DLD1 (cell line): Measurements from ENCODE around the gene SCAPER.
"Not testable (repeated sequence)": the region's sequence is repeated elsewhere in the genome, so short reads cannot be mapped to it uniquely, and the experiment has no call there.

Experiments
- in situ Hi-C: cut with HindIII; loops from 2 replicates; pipeline ENCODE4 v1.10.0; 2017; ENCODE audit warnings: low sequenced_read_pairs

Gene SCAPER

GRCh38 chr15:76440441-76440840, 464.7 kb downstream of the SCAPER start:
- in situ Hi-C loops, result no loop called here

DNA sequence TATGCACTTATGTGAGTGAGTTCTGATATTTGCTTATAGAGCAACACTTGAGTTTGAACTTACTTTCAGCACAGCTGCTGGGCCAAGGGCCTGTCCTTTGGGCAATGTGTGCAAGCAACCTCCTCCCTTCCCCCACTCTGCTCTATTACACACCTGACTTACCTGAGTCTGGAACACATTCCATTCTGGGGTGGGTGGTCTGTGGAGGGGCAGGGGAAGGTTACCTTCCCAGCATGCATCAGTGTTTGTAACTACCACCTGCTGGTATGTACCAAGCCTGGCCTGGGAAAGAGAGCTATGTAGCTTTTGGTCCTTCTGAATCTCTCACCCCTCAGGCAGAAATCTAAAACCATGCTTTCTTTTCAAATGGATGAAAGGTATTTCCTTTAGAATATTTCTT, 465.6 kb downstream of the SCAPER start:
- in situ Hi-C loops, result no loop called here

- in situ Hi-C loops, result no loop called here
These were observed 471.2 kb downstream of the SCAPER start for GRCh38 chr15:76433798-76434400.

DNA sequence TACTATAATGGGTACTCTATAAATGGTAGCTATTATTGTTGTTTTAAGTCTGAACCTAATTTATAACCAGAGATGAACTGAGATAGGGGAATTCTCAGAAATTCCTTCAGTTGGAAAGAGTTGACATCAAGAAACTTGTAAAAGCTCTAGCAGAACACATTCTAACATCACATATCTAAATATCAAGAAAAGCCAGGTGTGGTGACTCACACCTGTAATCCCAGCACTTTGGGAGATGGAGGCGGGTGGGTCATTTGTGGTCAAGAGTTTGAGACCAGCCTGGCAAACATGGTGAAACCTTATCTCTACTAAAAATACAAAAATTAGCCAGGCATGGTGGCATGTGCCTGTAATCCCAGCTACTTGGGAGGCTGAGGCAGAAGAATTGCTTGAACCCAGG, 472.1 kb downstream of the SCAPER start:
- in situ Hi-C loops, result not testable (repeated sequence)

DNA sequence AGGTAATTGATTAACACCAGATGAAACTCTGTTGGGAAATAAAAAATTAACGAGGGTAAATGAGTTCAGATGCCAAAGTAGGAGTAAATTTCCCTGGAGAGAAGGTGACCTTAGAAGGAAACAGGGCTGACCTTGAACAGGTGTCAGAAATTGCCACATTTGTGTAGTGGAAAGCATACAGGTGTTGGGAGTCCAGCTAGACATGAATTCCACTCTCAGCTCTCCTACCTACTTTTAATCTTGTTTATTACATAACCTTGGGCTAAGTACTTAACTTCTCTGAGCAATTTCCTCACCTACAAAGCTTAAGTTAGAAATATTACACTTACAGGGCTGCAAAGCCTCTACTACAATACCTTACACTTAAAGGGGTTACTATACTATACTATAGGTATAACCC, 472.5 kb downstream of the SCAPER start:
- in situ Hi-C loops, result no loop called here

- in situ Hi-C loops, result no loop called here
These were observed 473.2 kb downstream of the SCAPER start for GRCh38 chr15:76431971-76432370.

- in situ Hi-C loops, result not testable (repeated sequence)
These were observed 474.4 kb downstream of the SCAPER start for GRCh38 chr15:76430711-76431110.

GRCh38 chr15:76429661-76430060, 475.5 kb downstream of the SCAPER start:
- in situ Hi-C loops, result no loop called here

- in situ Hi-C loops, result no loop called here
These were observed 478.2 kb downstream of the SCAPER start for GRCh38 chr15:76426941-76427340.

GRCh38 chr15:76418352-76419140, 486.6 kb downstream of the SCAPER start:
- in situ Hi-C loops, result no loop called here

- in situ Hi-C loops, result no loop called here
These were observed 503.9 kb downstream of the SCAPER start for GRCh38 chr15:76401285-76401684.

DNA sequence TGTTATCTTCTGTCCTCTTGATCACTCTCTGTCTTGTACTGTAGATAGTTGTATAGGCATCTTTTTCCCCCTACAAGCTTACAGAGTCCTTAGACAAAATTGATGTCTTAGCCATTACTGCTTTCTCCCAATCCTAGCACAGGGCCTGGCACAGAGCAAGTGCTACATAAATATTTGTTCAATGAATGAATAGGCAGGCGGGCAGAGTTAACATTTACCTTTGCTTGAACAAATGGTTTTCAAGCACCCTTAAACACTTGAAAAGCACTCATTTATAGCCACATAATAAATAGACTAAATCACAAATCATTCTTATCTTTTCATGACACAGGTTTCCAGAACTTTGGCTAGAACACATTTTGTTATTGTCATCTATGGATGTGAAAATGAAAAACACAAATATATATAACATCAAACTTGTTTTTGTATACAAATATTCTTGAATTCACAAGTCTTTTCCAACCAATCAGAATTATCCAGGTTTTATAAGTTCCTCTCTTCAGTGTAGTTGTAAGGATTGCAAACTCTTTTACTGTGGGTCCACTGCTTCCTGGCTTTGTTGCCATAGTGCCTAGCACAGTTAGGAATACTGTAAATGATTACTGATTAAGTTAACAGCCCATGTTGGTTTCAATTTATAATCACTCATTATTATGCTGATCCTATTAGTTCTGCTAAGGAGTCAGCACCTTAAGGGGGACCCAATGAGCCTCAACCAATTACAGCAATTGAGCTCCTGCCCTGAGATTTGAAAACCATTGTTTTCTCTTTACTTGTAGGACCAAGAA, 506.6 kb downstream of the SCAPER start:
- in situ Hi-C loops, result no loop called here

GRCh38 chr15:76393614-76394013, 511.5 kb downstream of the SCAPER start:
- in situ Hi-C loops, result no loop called here

DNA sequence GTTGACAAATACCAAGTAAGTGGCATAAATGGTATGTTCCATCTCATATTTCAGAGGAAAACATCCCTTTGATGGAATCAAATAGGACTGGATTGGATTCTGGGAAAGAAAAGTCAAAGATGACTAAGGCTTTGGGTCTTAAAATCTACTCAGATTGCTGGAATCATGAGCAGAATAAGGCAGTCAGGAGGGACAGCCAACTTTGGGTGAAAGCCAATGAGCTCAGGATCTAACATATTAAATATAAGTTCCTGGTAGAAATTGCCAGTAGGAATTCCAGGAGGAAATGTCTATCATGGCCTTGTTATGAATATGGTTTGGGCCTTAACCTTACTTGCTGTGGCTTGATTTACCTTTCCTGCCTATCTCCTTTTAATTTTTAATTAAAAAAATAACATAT, 513.3 kb downstream of the SCAPER start:
- in situ Hi-C loops, result no loop called here

DNA sequence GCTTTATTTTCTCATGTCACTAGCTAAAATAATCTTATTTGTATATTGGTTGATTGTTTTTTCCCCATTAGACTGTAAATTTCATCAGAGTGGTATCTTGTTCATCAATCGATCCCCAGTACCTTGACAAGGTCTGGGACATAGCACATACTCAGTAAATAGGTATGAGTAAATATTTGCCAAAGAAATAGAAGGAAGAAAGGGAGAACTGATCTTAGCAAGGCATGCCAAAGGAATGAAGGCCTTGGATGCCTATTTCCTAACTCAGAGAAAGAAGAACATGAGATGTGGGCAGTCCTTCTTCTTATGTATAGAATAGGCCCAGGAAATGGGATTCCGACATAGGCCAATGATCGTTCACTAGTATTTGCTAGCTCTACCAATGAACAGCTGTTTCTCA, 513.8 kb downstream of the SCAPER start:
- in situ Hi-C loops, result no loop called here

GRCh38 chr15:76390571-76390970, 514.6 kb downstream of the SCAPER start:
- in situ Hi-C loops, result no loop called here

DNA sequence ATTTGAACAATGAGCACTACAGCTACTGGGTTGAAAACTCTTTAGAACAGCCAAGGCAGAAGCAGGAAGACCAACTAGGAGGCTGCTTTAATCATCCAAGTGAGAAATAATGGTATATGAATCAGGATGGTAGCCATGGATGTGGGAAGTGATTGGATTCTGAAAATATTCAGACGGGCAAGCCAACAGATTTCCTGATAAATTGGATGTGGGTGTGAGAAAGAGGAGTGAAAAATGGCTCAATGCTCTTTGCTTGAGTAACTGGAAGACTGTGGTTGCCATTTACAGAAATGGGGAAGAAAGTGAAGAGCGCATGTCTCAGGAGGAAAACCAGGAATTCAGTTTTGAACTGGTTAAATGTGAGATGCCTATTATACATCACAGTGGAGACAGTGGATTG, 518.2 kb downstream of the SCAPER start:
- in situ Hi-C loops, result no loop called here

DNA sequence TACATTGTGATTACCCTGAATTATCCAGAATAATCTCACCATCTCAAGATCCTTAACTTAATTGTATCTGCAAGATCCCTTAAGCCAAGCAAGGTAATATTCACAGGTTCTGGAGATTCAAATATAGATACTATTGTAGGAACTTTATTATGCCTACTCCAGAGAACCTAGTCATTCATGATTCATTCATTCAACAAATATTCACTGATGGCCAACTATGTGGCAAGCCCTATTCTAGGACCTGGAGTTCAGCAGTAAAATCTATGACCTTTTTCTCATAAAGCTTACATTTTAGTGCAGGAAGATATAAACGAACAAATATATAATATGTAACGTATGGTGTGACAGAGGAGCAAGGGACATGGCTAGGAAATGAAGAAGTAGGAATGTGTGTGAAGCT, 519.0 kb downstream of the SCAPER start:
- in situ Hi-C loops, result no loop called here

- in situ Hi-C loops, result no loop called here
These were observed 520.7 kb downstream of the SCAPER start for GRCh38 chr15:76384409-76384808.

GRCh38 chr15:76382987-76383728, 522.0 kb downstream of the SCAPER start:
- in situ Hi-C loops, result no loop called here

GRCh38 chr15:76381366-76381765, 523.8 kb downstream of the SCAPER start:
- in situ Hi-C loops, result no loop called here
